ENCODE measurements around the gene TOGARAM1.

Gene TOGARAM1

GRCh38 chr14:44952391-44953110 is 9.4 kb upstream of the TOGARAM1 start:
- no peak overlapping the region for H3K4me3 ChIP-seq (ENCODE audit: low read depth, low read length)
- CTCF ChIA-PET, result interaction anchor here (0.6 kb wide), 1 partner anchor 275 kb away, joined by 3 read pairs; no protein-coding TSS in a partner anchor
- no peak for TF ChIP-seq ZNF768 (tag by site-specific recombination; IDR thresholded peaks at IDR 0.05)
- no peak for TF ChIP-seq ZNF677 (tag by site-specific recombination; IDR thresholded peaks at IDR 0.05)
- TF ChIP-seq ZBTB11 (tag by site-specific recombination; conservative IDR thresholded peaks at IDR 0.05; ENCODE audit: low read depth), result no peak
- no peak for TF ChIP-seq ZBTB17 (tag by site-specific recombination; IDR thresholded peaks at IDR 0.05)
- TF ChIP-seq ZNF560 (tag by site-specific recombination; IDR thresholded peaks at IDR 0.05; ENCODE audit: borderline replicate concordance), result no peak
- peak; percentile 49; the same call in 1 of the 2 replicates for TF ChIP-seq ZNF121 (tag by site-specific recombination; IDR thresholded peaks at IDR 0.05)
- no peak for TF ChIP-seq ZNF324 (tag by site-specific recombination; IDR thresholded peaks at IDR 0.05)
- no peak for TF ChIP-seq ZFP3 (tag by site-specific recombination; IDR thresholded peaks at IDR 0.05; ENCODE audit: low read depth)
- TF ChIP-seq PRDM6 (tag by site-specific recombination; IDR thresholded peaks at IDR 0.05), result peak; percentile 76
- TF ChIP-seq ZNF112 (tag by site-specific recombination; IDR thresholded peaks at IDR 0.05), result no peak
- no peak for TF ChIP-seq REST (tag by site-specific recombination; IDR thresholded peaks at IDR 0.05)
- TF ChIP-seq, protein P1, sequence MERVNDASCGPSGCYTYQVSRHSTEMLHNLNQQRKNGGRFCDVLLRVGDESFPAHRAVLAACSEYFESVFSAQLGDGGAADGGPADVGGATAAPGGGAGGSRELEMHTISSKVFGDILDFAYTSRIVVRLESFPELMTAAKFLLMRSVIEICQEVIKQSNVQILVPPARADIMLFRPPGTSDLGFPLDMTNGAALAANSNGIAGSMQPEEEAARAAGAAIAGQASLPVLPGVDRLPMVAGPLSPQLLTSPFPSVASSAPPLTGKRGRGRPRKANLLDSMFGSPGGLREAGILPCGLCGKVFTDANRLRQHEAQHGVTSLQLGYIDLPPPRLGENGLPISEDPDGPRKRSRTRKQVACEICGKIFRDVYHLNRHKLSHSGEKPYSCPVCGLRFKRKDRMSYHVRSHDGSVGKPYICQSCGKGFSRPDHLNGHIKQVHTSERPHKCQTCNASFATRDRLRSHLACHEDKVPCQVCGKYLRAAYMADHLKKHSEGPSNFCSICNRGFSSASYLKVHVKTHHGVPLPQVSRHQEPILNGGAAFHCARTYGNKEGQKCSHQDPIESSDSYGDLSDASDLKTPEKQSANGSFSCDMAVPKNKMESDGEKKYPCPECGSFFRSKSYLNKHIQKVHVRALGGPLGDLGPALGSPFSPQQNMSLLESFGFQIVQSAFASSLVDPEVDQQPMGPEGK (tag by site-specific recombination; IDR thresholded peaks at IDR 0.05), result no peak
- TF ChIP-seq FEZF1 (tag by site-specific recombination; IDR thresholded peaks at IDR 0.05), result peak; percentile 48
- TF ChIP-seq ZXDB (tag by site-specific recombination; IDR thresholded peaks at IDR 0.05), result peak; percentile 54; the same call in 1 of the 2 replicates
- TF ChIP-seq KLF10 (tag by site-specific recombination; IDR thresholded peaks at IDR 0.05), result no peak
- TF ChIP-seq ZNF10 (tag by site-specific recombination; IDR thresholded peaks at IDR 0.05), result no peak
- TF ChIP-seq, protein P2, sequence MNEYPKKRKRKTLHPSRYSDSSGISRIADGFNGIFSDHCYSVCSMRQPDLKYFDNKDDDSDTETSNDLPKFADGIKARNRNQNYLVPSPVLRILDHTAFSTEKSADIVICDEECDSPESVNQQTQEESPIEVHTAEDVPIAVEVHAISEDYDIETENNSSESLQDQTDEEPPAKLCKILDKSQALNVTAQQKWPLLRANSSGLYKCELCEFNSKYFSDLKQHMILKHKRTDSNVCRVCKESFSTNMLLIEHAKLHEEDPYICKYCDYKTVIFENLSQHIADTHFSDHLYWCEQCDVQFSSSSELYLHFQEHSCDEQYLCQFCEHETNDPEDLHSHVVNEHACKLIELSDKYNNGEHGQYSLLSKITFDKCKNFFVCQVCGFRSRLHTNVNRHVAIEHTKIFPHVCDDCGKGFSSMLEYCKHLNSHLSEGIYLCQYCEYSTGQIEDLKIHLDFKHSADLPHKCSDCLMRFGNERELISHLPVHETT (tag by site-specific recombination; IDR thresholded peaks at IDR 0.05), result no peak
- TF ChIP-seq KLF1 (tag by site-specific recombination; IDR thresholded peaks at IDR 0.05), result no peak
- no peak for TF ChIP-seq ZNF341 (tag by site-specific recombination; IDR thresholded peaks at IDR 0.05; ENCODE audit: low read depth)
- no peak for TF ChIP-seq ZBTB44 (tag by site-specific recombination; IDR thresholded peaks at IDR 0.05)
- no peak for TF ChIP-seq HOXC10 (CRISPR knock-in tag; IDR thresholded peaks at IDR 0.05)

More at GRCh38 chr14:44952391-44953110, 9.4 kb upstream of the TOGARAM1 start:
- peaks cover 0 to 7% of the 10 kb centered on the region in 2 experiments; a peak in 2 of 3 replicates for H3K36me3 ChIP-seq (ENCODE audit: control insufficient read depth in 2 of 2, insufficient read depth in 1 of 2, low read length in 2 of 2)
- H3K9me3 ChIP-seq (ENCODE audit: control insufficient read depth, insufficient read depth, low read depth, low read length), result no peaks in the 10 kb centered on the region
- peak overlapping the region; percentile 22; the same call in 1 of the 2 replicates for H3K27ac ChIP-seq (ENCODE audit: extremely low read depth, low read depth, low read length)
- H3K4me1 ChIP-seq (ENCODE audit: control insufficient read depth, insufficient read depth, low read length), result peaks cover 21% of the 10 kb centered on the region
- POLR2A ChIA-PET, result interaction anchor here (0.8 kb wide), 1 partner anchor 9 kb away, joined by 8 read pairs; the partner anchor contains the start of gene KLHL28
